IMR-90 (cell line): ENCODE results near the gene UBR4. TPM values are rescaled to one million over a fixed set of nuclear protein-coding genes. Genes with fewer than 3 reads are reported as not detected.
A peak's percentile ranks its signal among the peaks of the same experiment; 100 is the strongest.

Experiments
- ATAC-seq: fragments of 200-7000 bp; cut with Tn5 transposase; 2 replicates; pipeline ENCODE4 v1.9.1; 2020; ENCODE audit warnings: low read depth, mild to moderate bottlenecking, moderate library complexity
- BruUV-seq: library from RNA; stranded (reverse); fragments of 400-500 nt; replicated peaks from 2 replicates; lab custom pipeline; 2021; lab: Mats Ljungman, UMichigan
- CTCF ChIA-PET: fragments of 300-600 bp; formaldehyde crosslinking; extraction: SDS; loops from one replicate; lab custom pipeline; 2021; ENCODE audit warnings: antibody characterized with exemption; lab: Yijun Ruan, JAX
- POLR2A ChIA-PET: fragments of 300-600 bp; sonication (Branson Sonifier 250); formaldehyde crosslinking; loops from one replicate; lab custom pipeline; 2022; ENCODE audit warnings: antibody characterized with exemption; ENCODE audit not compliant: unreplicated experiment; lab: Charles Lee
- DNase-seq: peaks from one replicate; pipeline ENCODE4 v3.0.0; 2013
- H2AFZ ChIP-seq: replicated peaks from 2 replicates; pipeline ENCODE3; 2013; ENCODE audit warnings: low read length, mild to moderate bottlenecking; ENCODE audit not compliant: poor library complexity
- H2AK5ac ChIP-seq: 2 replicates; pipeline ENCODE4 v1.6.1; 2013; ENCODE audit warnings: low read depth, low read length, inconsistent platforms
- H2AK9ac ChIP-seq: replicated peaks from 2 replicates; pipeline ENCODE3; 2013; ENCODE audit warnings: mild to moderate bottlenecking, low read depth, low read length, moderate library complexity; ENCODE audit not compliant: poor library complexity
- H2BK120ac ChIP-seq: 2 replicates; pipeline ENCODE4 v1.6.1; 2013; ENCODE audit warnings: low read depth, low read length, inconsistent platforms
- H2BK15ac ChIP-seq: 3 replicates; pipeline ENCODE4 v1.6.1; 2013; ENCODE audit warnings: low read depth, low read length, inconsistent platforms
- H2BK20ac ChIP-seq: 2 replicates; pipeline ENCODE4 v1.6.1; 2013; ENCODE audit warnings: low read depth, mild to moderate bottlenecking, inconsistent platforms, low read length, moderate library complexity
- H2BK5ac ChIP-seq: 2 replicates; pipeline ENCODE4 v1.6.1; 2013; ENCODE audit warnings: mild to moderate bottlenecking, low read depth, low read length, inconsistent platforms; ENCODE audit not compliant: poor library complexity, severe bottlenecking
- H3K14ac ChIP-seq: replicated peaks from 2 replicates; pipeline ENCODE4 v1.6.1; 2013; ENCODE audit warnings: low read depth, low read length, inconsistent platforms
- H3K18ac ChIP-seq: 2 replicates; pipeline ENCODE4 v1.6.1; 2013; ENCODE audit warnings: low read depth, low read length, control low read depth
- H3K23ac ChIP-seq: 2 replicates; pipeline ENCODE4 v1.6.1; 2013; ENCODE audit warnings: low read depth, low read length, inconsistent platforms
- H3K27ac ChIP-seq: 2 replicates; pipeline ENCODE4 v1.5.1; 2013; ENCODE audit warnings: mild to moderate bottlenecking, control low read depth, low read length; ENCODE audit not compliant: insufficient read depth
- H3K27me3 ChIP-seq: 2 replicates; pipeline ENCODE4 v1.6.1; 2013; ENCODE audit warnings: low read length; ENCODE audit not compliant: control insufficient read depth, insufficient read depth
- H3K36me3 ChIP-seq: 2 replicates; pipeline ENCODE4 v1.6.1; 2013; ENCODE audit warnings: low read length, mixed read lengths; ENCODE audit not compliant: control insufficient read depth, insufficient read depth
- H3K4ac ChIP-seq: 2 replicates; pipeline ENCODE4 v1.6.1; 2013; ENCODE audit warnings: low read depth, low read length, inconsistent platforms
- H3K4me1 ChIP-seq: 2 replicates; pipeline ENCODE4 v1.6.1; 2013; ENCODE audit warnings: low read length, mixed read lengths; ENCODE audit not compliant: control insufficient read depth, insufficient read depth
- H3K4me2 ChIP-seq: 2 replicates; pipeline ENCODE4 v1.6.1; 2013; ENCODE audit warnings: low read depth, mild to moderate bottlenecking, control low read depth, low read length, moderate library complexity
- H3K4me3 ChIP-seq: 2 replicates; pipeline ENCODE4 v1.5.1; 2013; ENCODE audit warnings: low read depth, mild to moderate bottlenecking, control low read depth, low read length, moderate library complexity; ENCODE audit not compliant: insufficient read depth
- H3K56ac ChIP-seq: 2 replicates; pipeline ENCODE4 v1.6.1; 2013; ENCODE audit warnings: low read length, inconsistent platforms; ENCODE audit not compliant: insufficient read depth; ENCODE audit errors: extremely low read depth
- H3K79me1 ChIP-seq, 2 experiments: 2 replicates each; pipeline ENCODE4 v1.6.1; 2013; ENCODE audit warnings: low read length in 2 of 2, inconsistent platforms in 1 of 2, low read depth in 1 of 2
- H3K9ac ChIP-seq: 2 replicates; pipeline ENCODE4 v1.6.1; 2013; ENCODE audit warnings: low read depth, low read length, control low read depth
- H3K9me1 ChIP-seq: 2 replicates; pipeline ENCODE4 v1.6.1; 2013; ENCODE audit warnings: low read length, inconsistent platforms; ENCODE audit not compliant: insufficient read depth
- H3K9me3 ChIP-seq: 2 replicates; pipeline ENCODE4 v1.6.1; 2013; ENCODE audit warnings: low read length; ENCODE audit not compliant: control insufficient read depth, insufficient read depth
- H4K20me1 ChIP-seq: 2 replicates; pipeline ENCODE4 v1.6.1; 2013; ENCODE audit warnings: low read length, inconsistent platforms; ENCODE audit not compliant: insufficient read depth
- H4K5ac ChIP-seq: 2 replicates; pipeline ENCODE4 v1.6.1; 2013; ENCODE audit warnings: mild to moderate bottlenecking, low read depth, low read length, control low read depth
- H4K8ac ChIP-seq, 2 experiments: 2 replicates each; pipeline ENCODE4 v1.6.1; 2013; ENCODE audit warnings: low read depth in 2 of 2, low read length in 2 of 2, control low read depth in 1 of 2, inconsistent platforms in 1 of 2
- H4K91ac ChIP-seq: 2 replicates; pipeline ENCODE4 v1.6.1; 2013; ENCODE audit warnings: low read depth, low read length, inconsistent platforms; ENCODE audit not compliant: insufficient read depth
- FOS ChIP-seq: fragments of 150-350 bp; IDR thresholded peaks from 2 replicates; pipeline ENCODE4 v1.6.1; 2016; ENCODE audit warnings: low read depth, low read length
- NFE2L2 ChIP-seq: fragments of 150-350 bp; IDR thresholded peaks from 2 replicates; pipeline ENCODE4 v1.6.1; 2016; ENCODE audit warnings: low read depth, mild to moderate bottlenecking, low read length
- WGBS, 2 experiments: methylation state at CpG; one replicate each; pipeline versions ENCODE4 v1.1.5 to v1.1.7; 2013; ENCODE audit warnings: missing lambda C conversion rate in 2 of 2; ENCODE audit not compliant: insufficient read length in 1 of 2; ENCODE audit errors: extremely low coverage in 2 of 2; 5-methylcytosine and 5-hydroxymethylcytosine counted together
- dilution Hi-C: fragments of 300-500 bp; cut with HindIII; formaldehyde crosslinking; loops from one replicate; pipeline ENCODE4 v1.14.3; 2018; ENCODE audit warnings: low sequenced_read_pairs; ENCODE audit not compliant: unreplicated experiment
- in situ Hi-C: fragments of 300-500 bp; cut with MboI; formaldehyde crosslinking; loops from 3 replicates; pipeline ENCODE4 v1.14.3; 2019; ENCODE audit warnings: low sequenced_read_pairs, inconsistent platforms, mixed read lengths
- intact Hi-C: fragments of 100-400 bp; cut with micrococcal nuclease; formaldehyde crosslinking; loops from 2 replicates; pipeline ENCODE4 v1.10.0; 2022
- polyA plus RNA-seq, 3 experiments: library from polyadenylated mRNA; depleted of rRNA; stranded (reverse); fragments of >200 nt; gene quantifications; 2 replicates each; pipeline ENCODE4 v1.2.3, GENCODE V29; 2012; ENCODE audit warnings: low replicate concordance in 1 of 3
- total RNA-seq: library from RNA; depleted of rRNA; stranded (reverse); fragments of >200 nt; gene quantifications from 2 replicates; pipeline ENCODE4 v1.2.3, GENCODE V29; 2012

UBR4 gene
- total and polyA plus RNA-seq, 2 of the 4 experiments (the other 2 are of a cell fraction): 87.8 to 121 TPM

DNA sequence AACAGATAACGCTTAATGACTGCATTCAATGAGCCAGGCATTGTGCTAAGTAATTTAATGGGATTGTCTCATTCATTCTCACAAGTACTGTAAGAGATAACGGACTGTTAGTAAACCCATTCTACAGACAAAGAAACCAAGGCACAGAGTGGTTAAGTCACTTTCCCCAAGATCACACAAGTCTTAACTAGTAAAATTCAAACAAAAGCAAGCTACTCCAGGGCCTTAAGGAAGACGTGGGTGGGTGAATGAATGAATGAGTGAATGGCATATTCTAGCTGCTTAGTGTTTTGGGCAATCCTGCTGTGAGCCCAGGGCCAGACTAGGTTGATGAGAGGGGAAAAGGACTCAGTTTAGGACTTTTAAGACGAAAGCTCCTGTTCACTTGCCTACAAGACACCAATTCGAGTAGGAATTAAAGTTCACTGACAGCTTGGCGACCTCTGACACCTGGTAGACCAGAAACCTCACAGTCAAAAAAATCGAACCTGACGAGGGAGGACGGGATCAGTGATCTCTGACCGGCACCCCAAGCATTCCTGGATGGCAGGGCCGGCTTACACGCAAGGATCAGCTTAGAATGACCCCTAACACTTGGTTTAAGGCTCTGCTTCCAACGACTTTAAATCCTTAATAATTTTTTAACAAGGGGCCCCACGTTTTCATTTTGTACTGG is 40.7 kb upstream of the UBR4 start:
- intact Hi-C loops: loop anchor here (5.0 kb wide), 2 partner anchors 62 to 402 kb away; partner anchors contain the start of genes AKR7A2 and SLC66A1
- peak overlapping the region; percentile 92 for H3K56ac ChIP-seq
- H3K23ac ChIP-seq: 0 out of 2 replicates have a peak overlapping the region, but pooled peaks have one; percentile 72
- peak overlapping the region; percentile 93 for H3K4me2 ChIP-seq
- H3K4me3 ChIP-seq: peak overlapping the region; percentile 87
- no peak for DNase-seq
- ChIA-PET CTCF (interaction anchor here (0.6 to 1.1 kb wide), 2 partner anchors 10 to 150 kb away, joined by 3 to 4 read pairs; no protein-coding TSS in a partner anchor), POLR2A (no interaction called here)
- H2AFZ ChIP-seq: peak overlapping the region; percentile 100
- H3K9ac ChIP-seq: peak overlapping the region; percentile 99
- ATAC-seq: no peak
- peak overlapping the region; percentile 96 for H3K27ac ChIP-seq
- H2AK5ac ChIP-seq: peak overlapping the region; percentile 53; the same call in 1 of the 2 replicates
- H3K79me1 ChIP-seq: peaks cover 34 to 66% of the 10 kb centered on the region in 2 experiments
- TSS peak; percentile 75 for BruUV-seq
- peak overlapping the region; percentile 99; the same call in 1 of the 2 replicates for H4K5ac ChIP-seq
- H4K91ac ChIP-seq: peak overlapping the region; percentile 97
- peak overlapping the region; percentile 87; the same call in 1 of the 2 replicates for H3K4ac ChIP-seq
- in situ Hi-C loops: loop anchor here (5.0 kb wide), 1 partner anchor 402 kb away; no protein-coding TSS in a partner anchor
- no peak overlapping the region for H2BK15ac ChIP-seq
- peaks cover 7% of the 10 kb centered on the region for H3K36me3 ChIP-seq
- no peak overlapping the region for H2BK20ac ChIP-seq
- no peak overlapping the region for H3K18ac ChIP-seq
- H3K14ac ChIP-seq: 0 out of 2 replicates have a peak overlapping the region, but pooled peaks have one; percentile 90
- H3K27me3 ChIP-seq: no peaks in the 10 kb centered on the region
- H3K9me3 ChIP-seq: no peaks in the 10 kb centered on the region
- TF ChIP-seq FOS: no peak
- TF ChIP-seq NFE2L2: no peak
- peaks cover 19% of the 10 kb centered on the region for H4K20me1 ChIP-seq
- peaks cover 6% of the 10 kb centered on the region for H3K9me1 ChIP-seq
- peak overlapping the region; percentile 94 for H2AK9ac ChIP-seq
- 0% methylated on average over 2 of the region's 14 CpGs; no CpG with 5 or more reads in 1 of the 2 experiments for WGBS, 2 experiments
- 0 out of 2 replicates have a peak, but pooled peaks cover 2% of the 10 kb centered on the region for H3K4me1 ChIP-seq
- H2BK120ac ChIP-seq: no peak overlapping the region
- no peak overlapping the region for H2BK5ac ChIP-seq
- dilution Hi-C loops: no loop called here
- H4K8ac ChIP-seq: peak overlapping the region; percentile 96 to 99
